SU-DHL-6 (cell line): ENCODE measurements around the gene TMEM151A.
"Not testable (repeated sequence)": the region's sequence is repeated elsewhere in the genome, so short reads cannot be mapped to it uniquely, and the experiment has no call there.

Experiments used
- H2AFZ ChIP-seq: fragments of 200-600 bp; sonication (generic); 2 replicates; pipeline ENCODE4 v1.6.1; 2014; ENCODE audit warnings: low read depth, mild to moderate bottlenecking, moderate library complexity, mixed read lengths, antibody characterized with exemption, low read length; ENCODE audit not compliant: severe bottlenecking
- H3F3A ChIP-seq: fragments of 200-600 bp; shearing (Covaris generic); 2 replicates; pipeline ENCODE4 v1.6.0; 2016; ENCODE audit warnings: antibody characterized with exemption, mild to moderate bottlenecking; ENCODE audit not compliant: insufficient read depth
- H3K27ac ChIP-seq: fragments of 200-600 bp; sonication (generic); 2 replicates; pipeline ENCODE4 v1.5.1; 2016; ENCODE audit warnings: low read depth, mild to moderate bottlenecking, low read length, moderate library complexity, mixed read lengths
- H3K27me3 ChIP-seq: fragments of 200-600 bp; sonication (generic), shearing (Covaris generic); 2 replicates; pipeline ENCODE4 v1.6.0; 2014; ENCODE audit warnings: mild to moderate bottlenecking, low read length
- H3K36me3 ChIP-seq: fragments of 200-600 bp; sonication (generic); 2 replicates; pipeline ENCODE4 v1.6.1; 2014; ENCODE audit warnings: mild to moderate bottlenecking, low read length, mixed read lengths
- H3K4me2 ChIP-seq: fragments of 300-600, 200-600 bp; shearing (Covaris generic), sonication (generic); 2 replicates; pipeline ENCODE4 v1.6.0; 2014; ENCODE audit warnings: low read length, low read depth, mild to moderate bottlenecking; ENCODE audit not compliant: poor library complexity, severe bottlenecking
- H3K4me3 ChIP-seq: fragments of 200-600 bp; sonication (generic); 2 replicates; pipeline ENCODE4 v1.5.1; 2014; ENCODE audit warnings: antibody characterized with exemption, low read length, mild to moderate bottlenecking, mixed read lengths; ENCODE audit not compliant: insufficient read depth, poor library complexity, severe bottlenecking
- H3K79me2 ChIP-seq: fragments of 200-600 bp; sonication (generic); 2 replicates; pipeline ENCODE4 v1.6.1; 2014; ENCODE audit warnings: mild to moderate bottlenecking, low read length, moderate library complexity; ENCODE audit not compliant: insufficient read depth
- H3K9ac ChIP-seq: fragments of 200-600 bp; sonication (generic); 2 replicates; pipeline ENCODE4 v1.7.0; 2014; ENCODE audit warnings: mild to moderate bottlenecking, low read length
- H3K9me2 ChIP-seq: fragments of 200-600 bp; sonication (generic); replicated peaks from 2 replicates; pipeline ENCODE4 v1.6.1; 2014; ENCODE audit warnings: low read length; ENCODE audit not compliant: insufficient read depth
- H3K9me3 ChIP-seq: fragments of 200-600 bp; sonication (generic); 2 replicates; pipeline ENCODE4 v1.6.1; 2014; ENCODE audit warnings: low read length, mixed read lengths; ENCODE audit not compliant: insufficient read depth
- H4K20me1 ChIP-seq: fragments of 200-600 bp; sonication (generic); 2 replicates; pipeline ENCODE4 v1.6.1; 2014; ENCODE audit warnings: low read depth, mild to moderate bottlenecking, antibody characterized with exemption, low read length, moderate library complexity, mixed read lengths
- CTCF ChIP-seq: fragments of 200-600 bp; sonication (generic); IDR thresholded peaks from one replicate; pipeline ENCODE4 v1.5.1; 2017; ENCODE audit warnings: antibody characterized with exemption, mild to moderate bottlenecking, low read length, moderate library complexity; ENCODE audit not compliant: insufficient read depth, poor library complexity, severe bottlenecking
- EZH2phosphoT487 ChIP-seq: fragments of 200-600 bp; sonication (generic), shearing (Covaris generic); conservative IDR thresholded peaks from 2 replicates; pipeline ENCODE4 v1.6.1; 2018; ENCODE audit warnings: mild to moderate bottlenecking, antibody characterized with exemption, low read length, moderate library complexity, mixed read lengths

TMEM151A gene

GRCh38 chr11:66274219-66274618 lies 17.5 kb upstream of the TMEM151A start:
- no peak for TF ChIP-seq CTCF
- no peak for TF ChIP-seq EZH2phosphoT487
- Histone ChIP-seq H4K20me1 (no peaks in the 10 kb centered on the region; the same call in 1 of the 2 replicates), H3K79me2 (peaks cover 17% of the 10 kb centered on the region), H2AFZ (no peak overlapping the region), H3K27me3 (no peaks in the 10 kb centered on the region), H3K36me3 (0 out of 2 replicates have a peak, but pooled peaks cover 5% of the 10 kb centered on the region), H3K27ac (no peak overlapping the region), H3K4me3 (no peak overlapping the region), H3K9me2 (no peaks in the 10 kb centered on the region), H3K4me2 (no peak overlapping the region), H3K9ac (no peak overlapping the region), H3K9me3 (no peaks in the 10 kb centered on the region), H3F3A (no peaks in the 10 kb centered on the region)

GRCh38 chr11:66275396-66275795 lies 16.3 kb upstream of the TMEM151A start:
- H3K79me2 ChIP-seq, result peaks cover 5% of the 10 kb centered on the region
- H3K4me3 ChIP-seq, result no peak overlapping the region
- H2AFZ ChIP-seq, result no peak overlapping the region
- no peaks in the 10 kb centered on the region for H3K9me2 ChIP-seq
- H3K27me3 ChIP-seq, result no peaks in the 10 kb centered on the region
- no peaks in the 10 kb centered on the region for H3F3A ChIP-seq
- H3K27ac ChIP-seq, result no peak overlapping the region
- TF ChIP-seq CTCF (no peak), EZH2phosphoT487 (no peak)
- H3K9ac ChIP-seq, result no peak overlapping the region
- H3K4me2 ChIP-seq, result no peak overlapping the region
- no peaks in the 10 kb centered on the region for H3K9me3 ChIP-seq
- 0 out of 2 replicates have a peak, but pooled peaks cover 5% of the 10 kb centered on the region for H3K36me3 ChIP-seq
- H4K20me1 ChIP-seq, result no peaks in the 10 kb centered on the region; the same call in 1 of the 2 replicates

GRCh38 chr11:66275984-66276612 lies 15.6 kb upstream of the TMEM151A start:
- H3K36me3 ChIP-seq, result 0 out of 2 replicates have a peak, but pooled peaks cover 5% of the 10 kb centered on the region
- H3F3A ChIP-seq, result peaks cover 2% of the 10 kb centered on the region; the same call in 1 of the 2 replicates
- no peaks in the 10 kb centered on the region for H3K9me3 ChIP-seq
- no peak overlapping the region for H3K27ac ChIP-seq
- no peak for TF ChIP-seq CTCF
- TF ChIP-seq EZH2phosphoT487, result no peak
- H3K27me3 ChIP-seq, result no peaks in the 10 kb centered on the region
- no peak overlapping the region for H3K4me2 ChIP-seq
- no peaks in the 10 kb centered on the region for H3K9me2 ChIP-seq
- H3K79me2 ChIP-seq, result no peaks in the 10 kb centered on the region
- no peak overlapping the region for H3K9ac ChIP-seq
- H3K4me3 ChIP-seq, result no peak overlapping the region
- no peak overlapping the region for H2AFZ ChIP-seq
- H4K20me1 ChIP-seq, result no peaks in the 10 kb centered on the region; the same call in 1 of the 2 replicates

- not testable (repeated sequence) for H2AFZ ChIP-seq, H3K36me3 ChIP-seq, H4K20me1 ChIP-seq
Observed at GRCh38 chr11:66276619-66277018, 15.1 kb upstream of the TMEM151A start.

GRCh38 chr11:66277064-66277463 lies 14.6 kb upstream of the TMEM151A start:
- not testable (repeated sequence) for H3K27me3 ChIP-seq, H4K20me1 ChIP-seq, H3K4me2 ChIP-seq, H3K9me2 ChIP-seq, H3K9ac ChIP-seq, H3K4me3 ChIP-seq, H3K79me2 ChIP-seq, H3K9me3 ChIP-seq, H2AFZ ChIP-seq, H3K36me3 ChIP-seq, H3K27ac ChIP-seq, H3F3A ChIP-seq

More at GRCh38 chr11:66276619-66277018, 15.1 kb upstream of the TMEM151A start:
- H3K9me2 ChIP-seq, H3K9ac ChIP-seq, H3K4me3 ChIP-seq, H3K27ac ChIP-seq, H3K4me2 ChIP-seq, H3K27me3 ChIP-seq, H3K79me2 ChIP-seq, H3K9me3 ChIP-seq, H3F3A ChIP-seq: not testable (repeated sequence)
